Measurements from ENCODE around the gene COIL.
"Not testable (repeated sequence)": the region's sequence is repeated elsewhere in the genome, so short reads cannot be mapped to it uniquely, and the experiment has no call there.

Gene COIL

GRCh38 chr17:56949595-56949994, 11.3 kb downstream of the COIL start:
- peaks cover 6 to 25% of the 10 kb centered on the region in 2 donors for H3K36me3 ChIP-seq (ENCODE audit: control insufficient read depth in 1 of 2, insufficient read depth in 2 of 2, low read length in 2 of 2)
- no peaks in the 10 kb centered on the region for H3K9me3 ChIP-seq (ENCODE audit: control insufficient read depth in 1 of 2, low read length in 2 of 2)
- H3K4me1 ChIP-seq (ENCODE audit: control insufficient read depth in 1 of 2, insufficient read depth in 2 of 2, low read length in 2 of 2) = no peaks in the 10 kb centered on the region
- H3K27ac ChIP-seq (ENCODE audit: low read length) = no peak overlapping the region
- no peaks in the 10 kb centered on the region for H3K27me3 ChIP-seq (ENCODE audit: low read depth, low read length)
- no peak overlapping the region for H3K4me3 ChIP-seq (ENCODE audit: low read depth in 1 of 2, low read length in 2 of 2)

GRCh38 chr17:56948491-56948890, 12.4 kb downstream of the COIL start:
- Histone ChIP-seq H3K27me3 (ENCODE audit: low read depth, low read length) (no peaks in the 10 kb centered on the region), H3K27ac (ENCODE audit: low read length) (no peak overlapping the region), H3K4me3 (ENCODE audit: low read depth in 1 of 2, low read length in 2 of 2) (no peak overlapping the region), H3K4me1 (ENCODE audit: control insufficient read depth in 1 of 2, insufficient read depth in 2 of 2, low read length in 2 of 2) (no peaks in the 10 kb centered on the region), H3K36me3 (ENCODE audit: control insufficient read depth in 1 of 2, insufficient read depth in 2 of 2, low read length in 2 of 2) (peaks cover 6 to 31% of the 10 kb centered on the region in 2 donors), H3K9me3 (ENCODE audit: control insufficient read depth in 1 of 2, low read length in 2 of 2) (no peaks in the 10 kb centered on the region)

- no peaks in the 10 kb centered on the region for H3K9me3 ChIP-seq (ENCODE audit: control insufficient read depth in 1 of 2, low read length in 2 of 2)
- H3K27me3 ChIP-seq (ENCODE audit: low read depth, low read length) = no peaks in the 10 kb centered on the region
- H3K4me3 ChIP-seq (ENCODE audit: low read depth in 1 of 2, low read length in 2 of 2) = no peak overlapping the region
- H3K27ac ChIP-seq (ENCODE audit: low read length) = no peak overlapping the region
- no peaks in the 10 kb centered on the region for H3K4me1 ChIP-seq (ENCODE audit: control insufficient read depth in 1 of 2, insufficient read depth in 2 of 2, low read length in 2 of 2)
- peaks cover 6 to 31% of the 10 kb centered on the region in 2 donors for H3K36me3 ChIP-seq (ENCODE audit: control insufficient read depth in 1 of 2, insufficient read depth in 2 of 2, low read length in 2 of 2)
Measured at GRCh38 chr17:56947741-56948140, 13.1 kb downstream of the COIL start.

- H3K27ac ChIP-seq (ENCODE audit: low read length) = no peak overlapping the region
- H3K36me3 ChIP-seq (ENCODE audit: control insufficient read depth in 1 of 2, insufficient read depth in 2 of 2, low read length in 2 of 2) = peaks cover 15 to 45% of the 10 kb centered on the region in 2 donors
- no peaks in the 10 kb centered on the region for H3K9me3 ChIP-seq (ENCODE audit: control insufficient read depth in 1 of 2, low read length in 2 of 2)
- H3K4me3 ChIP-seq (ENCODE audit: low read depth in 1 of 2, low read length in 2 of 2) = no peak overlapping the region
- H3K27me3 ChIP-seq (ENCODE audit: low read depth, low read length) = no peaks in the 10 kb centered on the region
- H3K4me1 ChIP-seq (ENCODE audit: control insufficient read depth in 1 of 2, insufficient read depth in 2 of 2, low read length in 2 of 2) = no peaks in the 10 kb centered on the region
Measured at GRCh38 chr17:56945938-56946505, 14.8 kb downstream of the COIL start.

GRCh38 chr17:56943505-56944125, 17.2 kb downstream of the COIL start:
- Histone ChIP-seq H3K27ac (ENCODE audit: low read length) (no peak overlapping the region), H3K9me3 (ENCODE audit: control insufficient read depth in 1 of 2, low read length in 2 of 2) (no peaks in the 10 kb centered on the region), H3K27me3 (ENCODE audit: low read depth, low read length) (no peaks in the 10 kb centered on the region), H3K4me3 (ENCODE audit: low read depth in 1 of 2, low read length in 2 of 2) (no peak overlapping the region), H3K4me1 (ENCODE audit: control insufficient read depth in 1 of 2, insufficient read depth in 2 of 2, low read length in 2 of 2) (no peaks in the 10 kb centered on the region), H3K36me3 (ENCODE audit: control insufficient read depth in 1 of 2, insufficient read depth in 2 of 2, low read length in 2 of 2) (peaks cover 10 to 42% of the 10 kb centered on the region in 2 donors)

- no peaks in the 10 kb centered on the region for H3K9me3 ChIP-seq (ENCODE audit: control insufficient read depth in 1 of 2, low read length in 2 of 2)
- H3K27ac ChIP-seq (ENCODE audit: low read length) = no peak overlapping the region
- H3K4me1 ChIP-seq (ENCODE audit: control insufficient read depth in 1 of 2, insufficient read depth in 2 of 2, low read length in 2 of 2) = no peaks in the 10 kb centered on the region
- no peak overlapping the region for H3K4me3 ChIP-seq (ENCODE audit: low read depth in 1 of 2, low read length in 2 of 2)
- no peaks in the 10 kb centered on the region for H3K27me3 ChIP-seq (ENCODE audit: low read depth, low read length)
- H3K36me3 ChIP-seq (ENCODE audit: control insufficient read depth in 1 of 2, insufficient read depth in 2 of 2, low read length in 2 of 2) = peaks cover 19 to 55% of the 10 kb centered on the region in 2 donors
Measured at GRCh38 chr17:56939869-56940484, 20.9 kb downstream of the COIL start.

- H3K9me3 ChIP-seq (ENCODE audit: control insufficient read depth in 1 of 2, low read length in 2 of 2); H3K4me3 ChIP-seq (ENCODE audit: low read depth in 1 of 2, low read length in 2 of 2); H3K4me1 ChIP-seq (ENCODE audit: control insufficient read depth in 1 of 2, insufficient read depth in 2 of 2, low read length in 2 of 2); H3K27ac ChIP-seq (ENCODE audit: low read length); H3K27me3 ChIP-seq (ENCODE audit: low read depth, low read length): not testable (repeated sequence)
- peaks cover 23 to 64% of the 10 kb centered on the region in 2 donors for H3K36me3 ChIP-seq (ENCODE audit: control insufficient read depth in 1 of 2, insufficient read depth in 2 of 2, low read length in 2 of 2)
Measured at GRCh38 chr17:56938206-56938605, 22.6 kb downstream of the COIL start.

GRCh38 chr17:56937687-56938086, 23.2 kb downstream of the COIL start:
- Histone ChIP-seq H3K9me3 (ENCODE audit: control insufficient read depth in 1 of 2, low read length in 2 of 2) (no peaks in the 10 kb centered on the region), H3K36me3 (ENCODE audit: control insufficient read depth in 1 of 2, insufficient read depth in 2 of 2, low read length in 2 of 2) (peaks cover 23 to 64% of the 10 kb centered on the region in 2 donors), H3K4me3 (ENCODE audit: low read depth in 1 of 2, low read length in 2 of 2) (no peak overlapping the region), H3K4me1 (ENCODE audit: control insufficient read depth in 1 of 2, insufficient read depth in 2 of 2, low read length in 2 of 2) (no peaks in the 10 kb centered on the region), H3K27me3 (ENCODE audit: low read depth, low read length) (no peaks in the 10 kb centered on the region), H3K27ac (ENCODE audit: low read length) (no peak overlapping the region)

- Histone ChIP-seq H3K27me3 (ENCODE audit: low read depth, low read length) (no peaks in the 10 kb centered on the region), H3K9me3 (ENCODE audit: control insufficient read depth in 1 of 2, low read length in 2 of 2) (no peaks in the 10 kb centered on the region), H3K27ac (ENCODE audit: low read length) (no peak overlapping the region), H3K4me3 (ENCODE audit: low read depth in 1 of 2, low read length in 2 of 2) (no peak overlapping the region), H3K4me1 (ENCODE audit: control insufficient read depth in 1 of 2, insufficient read depth in 2 of 2, low read length in 2 of 2) (no peaks in the 10 kb centered on the region), H3K36me3 (ENCODE audit: control insufficient read depth in 1 of 2, insufficient read depth in 2 of 2, low read length in 2 of 2) (peaks cover 18 to 58% of the 10 kb centered on the region in 2 donors)
Measured at GRCh38 chr17:56936697-56937322, 24.0 kb downstream of the COIL start.

- no peaks in the 10 kb centered on the region for H3K9me3 ChIP-seq (ENCODE audit: control insufficient read depth in 1 of 2, low read length in 2 of 2)
Measured at GRCh38 chr17:56935461-56935860, 25.4 kb downstream of the COIL start.

GRCh38 chr17:56934280-56934679, 26.6 kb downstream of the COIL start:
- no peaks in the 10 kb centered on the region for H3K9me3 ChIP-seq (ENCODE audit: control insufficient read depth in 1 of 2, low read length in 2 of 2)
- no peaks in the 10 kb centered on the region for H3K4me1 ChIP-seq (ENCODE audit: control insufficient read depth in 1 of 2, insufficient read depth in 2 of 2, low read length in 2 of 2)
- no peaks in the 10 kb centered on the region for H3K27me3 ChIP-seq (ENCODE audit: low read depth, low read length)
- H3K36me3 ChIP-seq (ENCODE audit: control insufficient read depth in 1 of 2, insufficient read depth in 2 of 2, low read length in 2 of 2) = peaks cover 14 to 44% of the 10 kb centered on the region in 2 donors
- H3K27ac ChIP-seq (ENCODE audit: low read length) = no peak overlapping the region
- H3K4me3 ChIP-seq (ENCODE audit: low read depth in 1 of 2, low read length in 2 of 2) = no peak overlapping the region

More at GRCh38 chr17:56935461-56935860, 25.4 kb downstream of the COIL start:
- no peak overlapping the region for H3K27ac ChIP-seq (ENCODE audit: low read length)
- H3K4me3 ChIP-seq (ENCODE audit: low read depth in 1 of 2, low read length in 2 of 2) = no peak overlapping the region
- peaks cover 14 to 46% of the 10 kb centered on the region in 2 donors for H3K36me3 ChIP-seq (ENCODE audit: control insufficient read depth in 1 of 2, insufficient read depth in 2 of 2, low read length in 2 of 2)
- no peaks in the 10 kb centered on the region for H3K27me3 ChIP-seq (ENCODE audit: low read depth, low read length)
- no peaks in the 10 kb centered on the region for H3K4me1 ChIP-seq (ENCODE audit: control insufficient read depth in 1 of 2, insufficient read depth in 2 of 2, low read length in 2 of 2)
